NCI-H510A (cell line): ENCODE results near the gene GTPBP1.

Experiments used
- DNase-seq: peaks from one replicate; lab custom pipeline; 2025; lab: John Stamatoyannopoulos, UW

The GTPBP1 gene

DNA sequence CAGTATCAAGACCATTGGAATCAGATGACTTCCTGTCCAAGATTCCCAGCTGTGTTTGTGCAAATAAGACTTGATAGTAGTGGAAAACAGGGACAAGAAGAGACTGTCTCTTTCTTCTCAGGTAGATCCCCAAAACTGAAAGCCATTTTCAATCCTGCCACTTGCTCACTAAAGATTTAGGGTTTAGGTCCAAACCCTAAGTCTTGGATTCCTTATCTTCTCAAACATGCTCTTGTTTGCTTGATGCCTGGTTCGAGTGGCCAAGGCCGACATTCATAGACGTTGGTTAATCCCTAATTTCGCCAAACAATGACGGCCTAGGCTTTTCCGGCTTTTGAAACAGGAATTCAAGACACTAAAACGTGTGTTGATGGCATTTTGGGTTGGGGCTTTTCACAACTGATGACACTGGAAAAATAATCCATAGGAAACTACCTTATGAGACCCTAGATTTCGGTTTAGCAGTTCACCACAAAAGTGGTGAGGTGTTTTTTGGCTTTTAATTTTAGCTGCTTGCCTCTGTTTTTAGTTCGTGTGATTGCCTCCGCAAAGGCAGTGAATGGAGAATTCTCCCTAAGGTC, 1.0 kb upstream of the GTPBP1 start:
- DNase-seq: no peak

DNA sequence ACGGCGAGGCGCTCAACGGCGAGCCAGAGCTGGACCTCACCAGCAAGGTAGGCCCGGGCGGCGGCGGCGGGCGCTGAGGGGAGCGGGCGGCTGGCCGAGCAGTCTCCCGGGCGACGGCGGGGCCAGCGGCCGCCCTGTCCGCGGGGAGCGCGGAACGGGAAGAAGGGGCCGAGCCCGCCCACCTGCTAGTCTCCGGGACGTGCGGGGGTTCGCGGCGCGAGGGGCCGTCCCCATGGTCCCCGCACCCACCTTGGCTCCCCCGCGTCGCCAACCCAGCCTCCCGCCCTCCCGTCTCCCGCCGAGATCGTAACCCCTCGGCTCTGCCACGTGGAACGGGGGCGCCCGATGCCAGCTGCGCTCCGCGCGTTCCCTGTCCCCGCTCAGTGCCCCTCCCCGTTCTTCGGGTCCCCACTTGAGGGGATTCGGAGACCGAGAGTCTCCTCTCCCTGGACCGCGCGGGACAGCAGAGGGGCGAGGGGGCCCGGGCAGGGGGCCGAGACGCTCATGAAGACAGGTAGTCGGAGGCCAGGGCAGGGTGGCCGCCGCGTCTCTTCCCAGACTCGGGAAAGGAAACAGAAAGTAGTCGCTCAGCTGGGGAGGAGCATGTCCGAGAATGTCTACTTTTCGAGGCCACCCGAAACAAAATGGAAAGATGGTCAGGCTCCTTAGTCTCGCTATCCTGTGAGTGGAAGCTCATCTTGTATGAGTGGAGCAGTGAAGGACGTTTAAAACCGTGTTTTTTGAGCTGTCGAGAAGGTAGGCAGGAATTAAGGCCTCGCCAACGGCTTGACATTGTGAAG, 557 bp downstream of the GTPBP1 start:
- DNase-seq: no peak

DNA sequence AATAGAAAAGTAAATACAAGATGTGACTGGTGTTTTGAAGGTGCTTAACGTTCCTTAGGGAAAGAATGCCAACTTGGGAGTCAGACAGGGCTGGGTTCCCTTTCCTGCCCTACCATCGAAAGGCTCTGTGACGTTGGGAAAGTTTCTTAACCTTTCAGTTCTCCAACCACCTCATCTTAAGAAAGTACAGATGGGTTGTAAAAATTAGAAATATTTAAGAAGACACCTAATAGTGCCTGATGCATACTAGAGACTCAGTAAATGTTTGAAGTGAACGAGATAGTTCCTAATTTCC, 1.1 kb downstream of the GTPBP1 start:
- DNase-seq: no peak

DNA sequence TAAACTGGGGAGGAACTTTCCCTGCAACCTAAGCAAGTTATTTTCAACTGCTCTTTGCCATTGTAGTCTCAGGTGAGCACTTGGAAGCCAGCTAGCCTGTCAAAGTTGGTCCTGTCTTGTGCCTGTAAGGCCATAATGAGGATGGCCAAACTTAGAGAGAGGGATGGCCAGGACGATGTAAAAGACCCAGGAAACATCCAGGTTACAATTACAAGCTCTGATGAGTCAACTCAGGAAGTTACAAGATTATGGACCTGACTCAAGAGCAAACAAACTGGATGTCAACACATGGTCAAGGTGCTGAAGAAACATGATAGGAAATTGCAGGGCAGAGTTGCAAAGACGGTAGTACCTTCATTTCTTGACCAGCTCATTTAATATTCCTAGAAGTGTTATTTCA, 1.6 kb downstream of the GTPBP1 start:
- DNase-seq: no peak

DNA sequence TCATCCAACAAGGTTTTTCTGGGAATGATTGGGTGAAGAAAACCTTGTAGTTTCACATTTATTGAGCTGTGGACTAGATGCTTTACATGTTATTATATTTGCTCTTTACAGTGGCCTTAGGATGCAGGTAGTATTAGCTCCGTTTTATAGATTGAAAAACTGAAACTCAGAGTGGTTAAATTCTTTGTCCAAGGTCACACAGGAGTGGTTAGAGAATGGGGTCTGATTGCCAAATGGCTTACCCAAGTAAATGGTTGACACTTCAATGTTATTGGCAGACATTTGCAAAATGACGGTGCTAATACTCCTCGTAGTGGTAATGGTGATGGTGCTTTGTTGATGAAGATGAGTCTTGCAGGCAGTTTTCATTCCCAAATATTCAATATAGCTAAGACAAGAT, 2.2 kb downstream of the GTPBP1 start:
- DNase-seq: no peak

DNA sequence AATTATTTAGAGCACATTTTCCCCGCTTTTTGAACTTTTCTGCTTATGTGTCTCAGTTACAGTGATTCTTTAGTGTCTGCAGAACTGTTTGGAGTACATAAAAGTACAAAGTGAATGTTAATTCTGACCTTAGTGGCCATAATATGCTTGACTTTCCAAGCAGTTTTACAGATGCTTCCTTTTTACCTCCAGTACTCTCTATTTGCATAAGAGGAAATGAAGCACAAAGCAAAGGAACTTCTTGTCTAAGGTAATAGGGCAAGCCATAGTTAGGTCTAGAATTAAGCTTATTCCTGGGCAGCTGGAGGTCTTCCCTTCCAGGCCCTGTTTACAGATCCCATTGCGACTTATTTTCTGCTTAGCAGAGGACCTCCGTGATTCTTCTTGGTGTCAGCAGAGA, 3.6 kb downstream of the GTPBP1 start:
- DNase-seq: no peak

DNA sequence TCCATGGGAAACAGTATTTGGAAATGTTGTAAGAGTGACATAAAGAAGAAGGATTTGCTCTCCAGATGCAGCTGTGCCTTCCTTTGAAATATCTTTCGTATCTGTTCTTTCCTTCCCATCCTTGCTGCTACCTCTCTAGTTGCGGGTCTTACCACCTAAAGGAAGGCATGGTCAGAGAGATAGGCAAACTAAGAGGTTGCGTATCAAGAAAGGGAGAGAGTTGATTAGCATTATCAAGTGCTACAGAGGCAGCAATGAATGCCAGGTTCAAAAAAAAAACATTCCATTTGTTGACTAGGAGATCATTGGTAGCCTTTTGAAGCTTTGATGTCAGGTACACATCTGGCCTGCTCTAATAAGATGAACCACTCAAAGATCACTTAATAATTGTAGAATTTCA, 4.6 kb downstream of the GTPBP1 start:
- DNase-seq: no peak

DNA sequence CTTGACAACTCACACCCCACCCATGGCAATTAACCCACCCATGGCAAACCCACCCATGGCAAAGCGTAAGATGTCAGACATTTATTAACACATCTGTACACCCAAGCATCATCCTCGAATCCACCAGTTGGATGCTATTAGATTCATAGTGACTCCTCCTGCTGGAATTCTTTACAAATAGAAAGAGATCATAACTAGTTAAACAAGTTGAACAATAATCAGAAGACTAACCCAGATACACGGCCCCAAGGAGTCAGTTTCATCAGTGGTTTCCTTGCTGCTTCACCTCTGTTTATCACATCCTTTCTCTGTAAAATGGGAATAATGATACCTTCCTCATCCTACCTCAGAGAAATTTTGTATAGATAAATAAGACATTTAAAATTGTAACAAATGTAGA, 5.1 kb downstream of the GTPBP1 start:
- DNase-seq: no peak

DNA sequence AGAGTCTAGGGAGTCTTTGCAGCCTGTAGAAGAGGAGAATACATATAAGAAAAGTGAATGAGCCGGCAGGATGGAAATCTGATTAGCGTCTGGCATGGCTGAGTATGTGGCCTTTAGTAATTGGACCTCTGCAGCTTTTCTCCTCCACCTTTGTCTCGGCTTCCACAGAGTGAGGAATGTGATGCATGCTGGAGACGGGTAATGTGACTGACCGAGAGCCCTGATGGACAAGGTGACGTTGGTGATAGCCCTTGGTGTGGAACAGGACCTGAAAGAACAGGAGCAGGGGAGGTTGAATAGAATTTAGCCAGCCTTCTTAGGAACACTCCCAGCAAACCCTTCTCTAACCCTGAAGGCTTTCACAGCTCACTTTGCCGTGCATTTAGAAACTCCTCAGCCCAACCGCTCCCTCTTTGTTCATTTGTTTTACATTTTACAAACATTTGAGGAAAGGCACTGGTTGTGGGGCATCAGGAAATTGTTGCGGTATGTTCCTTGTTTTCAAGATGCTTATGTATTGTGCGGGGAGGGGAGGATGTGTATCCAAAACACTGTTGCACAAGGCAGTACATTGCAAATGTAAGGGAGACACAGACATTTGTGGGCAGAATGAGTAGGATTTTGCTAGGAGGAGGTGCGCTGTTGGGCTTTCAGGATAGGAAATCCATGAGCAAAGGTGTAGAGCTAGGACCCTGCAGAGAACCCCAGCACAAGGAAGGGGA, 6.9 kb downstream of the GTPBP1 start:
- DNase-seq: no peak

DNA sequence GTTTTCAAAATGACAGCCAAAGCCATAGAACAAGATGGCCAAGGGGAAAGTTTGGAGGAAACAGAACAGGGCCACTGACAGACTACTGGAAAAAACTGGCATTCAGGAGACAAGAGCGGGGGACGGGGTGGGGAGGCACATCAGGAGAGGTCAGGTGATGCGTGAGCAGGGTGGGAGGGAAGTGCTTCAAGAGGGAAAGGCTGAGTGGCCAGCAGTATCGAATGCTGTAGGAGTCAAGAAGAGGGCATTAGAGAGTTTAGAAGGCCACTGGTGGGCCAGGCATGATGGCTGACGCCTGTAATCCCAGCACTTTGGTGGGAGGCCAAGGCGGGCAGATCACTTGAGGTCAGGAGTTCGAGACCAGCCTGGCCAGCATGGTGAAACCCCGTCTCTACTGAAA, 8.2 kb downstream of the GTPBP1 start:
- no peak for DNase-seq

DNA sequence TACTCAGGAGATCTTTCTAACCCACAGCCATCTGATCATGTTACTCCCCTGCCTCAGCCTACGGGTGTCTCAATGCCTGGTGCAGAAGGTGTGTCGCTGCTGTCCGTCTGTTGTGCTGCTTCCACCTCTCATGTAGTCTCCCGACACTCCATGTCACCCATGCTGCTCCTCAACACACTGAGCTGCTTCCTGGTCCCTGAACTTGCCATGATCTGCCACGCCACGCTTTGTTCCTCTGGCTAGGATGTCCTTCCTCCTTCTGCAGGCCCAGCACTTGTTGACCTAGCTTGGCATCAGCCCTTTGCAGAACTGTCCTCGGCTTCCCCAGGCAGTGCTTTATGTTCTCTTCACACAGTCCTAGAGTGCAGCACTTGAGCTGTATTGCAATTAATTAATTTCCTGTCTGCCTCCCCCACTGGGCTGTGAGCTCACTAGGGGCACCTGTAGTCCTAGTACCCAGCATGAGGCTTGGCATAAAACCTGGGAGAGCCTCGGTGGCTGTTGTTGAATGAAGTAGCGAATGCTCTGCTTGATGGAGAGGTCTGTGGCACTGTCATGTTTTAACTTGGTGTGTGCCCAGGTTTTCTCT, 9.5 kb downstream of the GTPBP1 start:
- peak; percentile 69 for DNase-seq

DNA sequence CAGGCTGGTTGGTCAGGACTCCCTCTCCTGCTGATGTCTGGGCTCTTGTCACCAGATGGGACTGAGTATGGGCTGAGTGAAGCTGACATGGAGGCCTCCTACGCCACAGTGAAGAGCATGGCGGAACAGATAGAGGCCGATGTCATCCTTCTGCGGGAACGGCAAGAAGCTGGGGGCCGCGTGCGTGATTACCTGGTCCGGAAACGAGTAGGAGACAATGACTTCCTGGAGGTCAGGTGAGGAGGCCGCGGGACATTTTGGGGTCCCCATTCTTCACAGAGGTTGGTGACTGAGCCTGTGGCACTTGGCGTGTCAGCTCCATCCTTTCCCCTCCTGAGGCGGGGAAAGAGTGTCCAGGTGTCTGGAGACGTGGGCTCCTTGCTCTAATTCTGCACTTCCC, 10.1 kb downstream of the GTPBP1 start:
- no peak for DNase-seq

DNA sequence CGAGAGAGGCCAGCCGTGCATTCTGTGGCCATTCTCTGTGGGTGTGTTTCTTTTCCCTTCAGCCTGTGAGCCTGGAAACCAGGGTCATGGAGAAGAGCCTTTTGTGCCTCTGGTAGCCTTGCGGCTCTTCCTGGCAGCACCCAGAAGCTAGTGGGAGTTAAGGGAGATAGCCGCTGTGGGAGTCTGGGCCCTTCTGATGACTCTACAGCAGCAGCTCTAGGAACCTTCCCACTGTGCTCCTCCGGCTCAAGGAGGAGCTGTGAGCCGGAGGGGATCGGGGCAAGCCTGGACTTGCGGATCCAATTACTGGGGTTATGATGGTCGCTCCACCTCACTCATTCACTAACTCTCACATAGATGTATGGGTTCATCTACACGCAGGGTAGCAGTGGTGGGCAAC, 10.5 kb downstream of the GTPBP1 start:
- no peak for DNase-seq

DNA sequence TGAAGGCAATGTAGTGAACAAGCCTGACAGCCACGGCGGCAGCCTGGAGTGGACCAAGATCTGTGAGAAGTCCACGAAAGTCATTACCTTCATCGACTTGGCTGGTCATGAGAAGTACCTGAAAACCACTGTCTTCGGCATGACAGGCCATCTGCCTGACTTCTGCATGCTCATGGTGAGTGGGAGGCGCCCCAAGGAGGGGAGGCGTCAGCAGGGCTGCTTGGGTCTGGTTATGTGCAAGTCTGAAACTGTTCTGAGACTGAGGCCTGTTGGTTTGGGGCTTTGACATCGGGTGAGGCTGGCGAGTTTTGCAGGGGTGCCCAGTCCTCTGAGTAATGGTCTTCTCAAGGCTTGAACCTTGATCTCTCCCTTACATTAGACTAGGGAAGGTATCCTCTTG, 11.1 kb downstream of the GTPBP1 start:
- no peak for DNase-seq

DNA sequence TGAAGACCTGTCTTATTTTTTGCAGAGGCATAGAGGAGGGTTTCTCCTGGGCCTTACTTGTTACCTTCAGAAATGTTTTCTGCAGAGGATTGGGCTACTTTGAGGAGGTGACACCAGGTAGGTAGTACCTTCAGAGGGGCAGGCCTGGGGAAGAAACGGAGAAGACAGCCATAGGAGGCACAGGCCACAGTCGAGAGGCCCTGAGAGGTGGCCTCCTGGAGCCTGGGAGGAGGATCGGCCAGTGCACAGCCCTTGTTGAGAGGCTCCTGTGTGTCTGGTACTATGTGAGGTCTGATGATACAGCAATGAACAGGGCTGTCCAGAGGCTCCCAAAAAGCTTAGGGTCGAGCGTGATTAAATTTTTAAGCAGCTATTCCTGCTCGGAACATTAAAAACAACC, 11.5 kb downstream of the GTPBP1 start:
- no peak for DNase-seq

DNA sequence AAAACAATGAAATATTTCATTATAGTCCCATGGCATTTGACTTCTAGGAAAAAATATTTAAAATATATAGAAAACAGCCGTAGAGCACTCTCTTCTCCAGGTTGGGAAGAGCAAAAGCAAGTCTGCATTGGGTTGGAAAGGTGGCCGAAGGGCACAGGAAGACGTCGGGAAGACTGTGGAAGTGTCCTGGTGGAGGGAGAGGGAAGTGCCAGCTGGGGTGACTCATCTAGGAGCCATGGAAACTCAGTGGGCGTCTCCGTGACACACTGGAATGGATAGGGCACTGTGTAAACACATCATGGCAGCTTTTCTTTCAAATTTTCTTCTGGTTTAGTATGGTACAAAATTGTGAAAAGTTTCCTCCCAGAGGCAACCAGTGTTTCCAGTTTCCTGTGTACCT, 12.7 kb downstream of the GTPBP1 start:
- DNase-seq: no peak

DNA sequence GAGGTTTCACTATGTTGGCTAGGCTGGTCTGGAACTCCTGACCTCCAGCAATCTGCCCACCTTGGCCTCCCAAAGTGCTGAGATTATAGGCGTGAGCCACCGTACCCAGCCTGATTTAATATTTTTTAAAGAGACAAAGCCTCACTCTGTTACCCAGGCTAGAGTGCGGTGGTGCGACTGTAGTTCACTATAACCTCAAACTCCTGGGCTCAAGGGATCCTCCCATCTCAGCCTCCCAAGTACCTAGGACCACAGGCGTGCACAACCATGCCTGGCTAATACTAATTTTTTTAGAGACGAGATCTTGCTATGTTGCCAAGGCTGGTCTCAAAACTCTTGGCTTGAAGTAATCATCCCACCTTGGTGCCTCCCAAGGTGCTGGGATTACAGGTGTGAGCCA, 13.5 kb downstream of the GTPBP1 start:
- DNase-seq: no peak

DNA sequence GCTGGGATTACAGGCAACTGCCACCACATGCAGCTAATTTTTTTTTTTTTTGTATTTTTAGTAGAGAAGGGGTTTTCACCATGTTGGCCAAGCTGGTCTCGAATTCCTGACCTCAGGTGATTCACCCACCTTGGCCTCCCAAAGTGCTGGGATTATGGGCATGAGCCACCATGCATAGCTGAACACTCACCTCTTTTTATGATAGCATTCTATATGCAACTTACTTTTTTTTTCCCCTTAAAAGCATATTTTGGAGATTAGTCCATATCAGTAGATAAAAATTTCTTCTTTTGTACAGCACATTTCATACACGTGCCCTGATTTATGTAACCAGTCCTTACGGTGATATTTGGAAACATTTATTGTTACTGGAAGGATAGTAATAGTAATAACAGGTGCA, 14.6 kb downstream of the GTPBP1 start:
- no peak for DNase-seq

DNA sequence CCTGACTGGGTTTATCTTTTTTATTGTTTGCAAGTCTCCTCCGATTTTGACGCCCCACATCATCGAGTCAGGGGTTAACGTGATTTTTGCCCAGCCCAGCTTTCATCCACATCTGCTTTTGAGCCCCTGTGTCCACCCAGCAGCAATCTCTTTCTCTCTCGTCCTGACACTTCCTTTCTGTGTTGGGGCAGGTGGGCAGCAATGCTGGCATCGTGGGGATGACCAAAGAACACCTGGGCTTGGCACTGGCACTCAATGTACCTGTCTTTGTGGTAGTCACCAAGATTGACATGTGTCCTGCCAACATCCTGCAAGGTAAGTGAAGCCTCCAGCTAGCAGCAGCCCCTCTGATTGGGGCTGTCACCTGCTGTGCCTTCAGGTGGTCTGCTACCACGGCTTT, 15.8 kb downstream of the GTPBP1 start:
- no peak for DNase-seq

DNA sequence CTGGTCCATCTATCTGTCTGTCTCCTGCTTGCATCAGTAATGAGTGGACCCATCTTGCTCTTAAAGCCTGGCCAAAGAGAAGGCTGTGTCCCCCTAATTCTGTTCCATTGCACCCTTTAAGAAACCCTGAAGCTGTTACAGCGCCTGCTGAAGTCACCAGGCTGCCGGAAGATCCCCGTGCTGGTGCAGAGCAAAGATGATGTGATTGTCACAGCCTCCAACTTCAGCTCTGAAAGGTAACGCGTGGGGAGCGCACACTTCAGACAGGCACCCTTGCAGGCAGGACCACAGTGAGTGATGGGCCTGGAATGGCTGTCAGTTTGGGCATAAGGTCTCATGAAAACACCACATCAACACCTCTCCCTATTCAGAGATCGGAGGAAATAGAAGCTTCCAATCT, 18.4 kb downstream of the GTPBP1 start:
- no peak for DNase-seq

DNA sequence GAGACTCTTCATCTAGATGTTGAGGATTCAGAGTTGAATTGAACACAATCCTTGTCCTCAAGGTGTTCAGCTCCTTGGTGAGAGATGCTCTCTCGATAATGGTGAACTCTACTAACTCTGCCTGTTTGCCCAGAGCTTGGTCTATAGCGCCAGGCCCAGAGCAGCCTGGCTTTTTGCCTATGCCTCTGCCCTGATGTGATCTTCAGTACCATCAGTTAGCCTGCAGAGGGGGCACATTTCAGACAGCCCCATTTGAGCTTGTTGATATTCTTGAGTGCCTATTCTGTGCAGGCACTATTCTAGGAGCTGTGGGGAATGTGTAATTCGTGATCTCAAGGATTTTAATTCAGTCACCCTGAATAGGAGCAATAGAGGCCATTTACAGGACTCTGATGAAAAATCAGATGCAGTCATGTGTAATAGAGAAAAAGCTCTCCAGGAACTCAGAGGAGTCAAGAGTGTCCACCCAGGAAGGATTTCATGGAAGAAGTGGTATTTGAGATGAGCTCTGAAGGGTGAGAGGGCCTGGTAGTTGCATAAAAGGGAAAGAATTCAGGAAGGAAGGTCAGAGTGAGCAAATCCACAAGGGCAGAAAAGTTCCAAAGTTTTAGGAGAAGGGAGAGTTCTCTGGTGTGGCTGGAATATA, 19.3 kb downstream of the GTPBP1 start:
- DNase-seq: no peak

DNA sequence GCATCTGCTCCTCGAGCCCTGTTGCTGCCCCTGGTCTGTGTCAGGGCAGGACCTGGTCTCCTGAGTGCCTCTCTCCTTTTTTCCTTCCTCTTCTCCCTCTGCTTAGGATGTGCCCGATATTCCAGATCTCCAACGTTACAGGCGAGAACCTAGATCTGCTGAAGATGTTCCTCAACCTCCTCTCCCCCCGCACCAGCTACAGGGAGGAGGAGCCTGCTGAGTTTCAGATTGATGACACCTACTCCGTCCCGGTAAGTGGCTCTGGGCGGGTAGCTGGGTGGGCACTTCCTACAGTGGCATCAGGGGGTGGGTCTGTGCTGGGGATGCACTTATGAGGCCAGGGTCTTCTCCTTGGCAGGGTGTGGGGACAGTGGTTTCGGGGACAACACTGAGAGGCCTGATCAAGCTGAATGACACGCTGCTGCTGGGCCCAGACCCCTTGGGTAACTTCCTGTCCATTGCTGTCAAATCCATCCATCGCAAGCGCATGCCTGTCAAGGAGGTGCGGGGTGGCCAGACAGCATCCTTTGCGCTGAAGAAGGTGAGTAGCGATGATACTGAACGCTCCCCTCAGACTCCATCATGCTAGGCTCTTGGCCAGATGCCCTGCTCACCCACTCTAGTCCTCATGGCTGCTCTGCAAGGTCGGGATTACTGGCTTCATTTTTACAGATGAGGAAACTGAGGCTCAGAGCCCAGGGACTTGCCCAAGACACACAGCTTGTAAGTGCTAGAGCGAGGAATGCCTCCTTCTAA, 20.3 kb downstream of the GTPBP1 start:
- no peak for DNase-seq
